GM20000 (cell line): Measurements from ENCODE around the gene LCK.

Source experiments
- DNase-seq: peaks from one replicate; pipeline ENCODE4 v3.0.0; 2012; ENCODE audit warnings: low spot score
- TF ChIP-seq, protein P1 (sequence below): IDR thresholded peaks from 2 replicates; pipeline ENCODE4 v1.5.1; 2012; ENCODE audit warnings: mild to moderate bottlenecking, control low read depth; ENCODE audit errors: extremely low read depth, missing control alignments

The LCK gene

DNA sequence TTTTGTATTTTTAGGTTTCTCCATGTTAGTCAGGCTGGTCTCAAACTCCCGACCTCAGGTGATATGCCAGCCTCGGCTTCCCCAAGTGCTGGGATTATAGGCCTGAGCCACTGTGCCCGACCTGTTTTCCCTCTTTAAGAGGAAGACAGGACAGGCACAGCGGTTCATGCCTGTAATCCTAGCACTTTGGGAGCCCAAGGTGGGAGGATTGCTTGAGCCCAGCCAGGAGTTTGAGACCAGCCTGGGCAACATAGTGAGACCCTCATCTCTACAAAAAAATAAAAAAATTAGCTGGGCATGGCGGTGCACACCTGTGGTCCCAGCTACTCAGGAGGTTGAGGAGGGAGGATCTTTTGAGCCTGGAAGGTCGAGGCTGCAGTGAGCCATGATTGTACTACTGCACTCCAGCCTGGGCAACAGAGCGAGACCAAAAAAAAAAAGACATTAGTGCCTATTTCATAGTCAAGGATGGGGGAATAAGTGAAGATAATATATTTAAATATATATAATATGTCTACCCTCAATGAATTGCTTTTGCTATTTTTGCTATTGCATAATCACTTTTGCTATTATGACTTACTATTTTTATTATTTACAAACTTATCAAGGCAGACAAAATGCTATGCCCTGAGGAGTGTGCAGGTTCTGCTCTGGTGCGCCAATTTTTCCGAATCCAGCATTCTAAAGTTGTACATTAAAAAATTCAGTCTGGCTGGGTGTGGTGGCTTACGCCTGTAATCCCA lies 67.2 kb downstream of the LCK start:
- no peak for DNase-seq
- TF ChIP-seq, protein P1, sequence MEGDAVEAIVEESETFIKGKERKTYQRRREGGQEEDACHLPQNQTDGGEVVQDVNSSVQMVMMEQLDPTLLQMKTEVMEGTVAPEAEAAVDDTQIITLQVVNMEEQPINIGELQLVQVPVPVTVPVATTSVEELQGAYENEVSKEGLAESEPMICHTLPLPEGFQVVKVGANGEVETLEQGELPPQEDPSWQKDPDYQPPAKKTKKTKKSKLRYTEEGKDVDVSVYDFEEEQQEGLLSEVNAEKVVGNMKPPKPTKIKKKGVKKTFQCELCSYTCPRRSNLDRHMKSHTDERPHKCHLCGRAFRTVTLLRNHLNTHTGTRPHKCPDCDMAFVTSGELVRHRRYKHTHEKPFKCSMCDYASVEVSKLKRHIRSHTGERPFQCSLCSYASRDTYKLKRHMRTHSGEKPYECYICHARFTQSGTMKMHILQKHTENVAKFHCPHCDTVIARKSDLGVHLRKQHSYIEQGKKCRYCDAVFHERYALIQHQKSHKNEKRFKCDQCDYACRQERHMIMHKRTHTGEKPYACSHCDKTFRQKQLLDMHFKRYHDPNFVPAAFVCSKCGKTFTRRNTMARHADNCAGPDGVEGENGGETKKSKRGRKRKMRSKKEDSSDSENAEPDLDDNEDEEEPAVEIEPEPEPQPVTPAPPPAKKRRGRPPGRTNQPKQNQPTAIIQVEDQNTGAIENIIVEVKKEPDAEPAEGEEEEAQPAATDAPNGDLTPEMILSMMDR: no peak

GRCh38 chr1:32321712-32322291 lies 70.7 kb downstream of the LCK start:
- no peak for DNase-seq
- TF ChIP-seq, protein P1: no peak

GRCh38 chr1:32327204-32327603 lies 76.1 kb downstream of the LCK start:
- DNase-seq: no peak
- TF ChIP-seq, protein P1: no peak

GRCh38 chr1:32329931-32330466 lies 78.9 kb downstream of the LCK start:
- no peak for DNase-seq
- TF ChIP-seq, protein P1: no peak

DNA sequence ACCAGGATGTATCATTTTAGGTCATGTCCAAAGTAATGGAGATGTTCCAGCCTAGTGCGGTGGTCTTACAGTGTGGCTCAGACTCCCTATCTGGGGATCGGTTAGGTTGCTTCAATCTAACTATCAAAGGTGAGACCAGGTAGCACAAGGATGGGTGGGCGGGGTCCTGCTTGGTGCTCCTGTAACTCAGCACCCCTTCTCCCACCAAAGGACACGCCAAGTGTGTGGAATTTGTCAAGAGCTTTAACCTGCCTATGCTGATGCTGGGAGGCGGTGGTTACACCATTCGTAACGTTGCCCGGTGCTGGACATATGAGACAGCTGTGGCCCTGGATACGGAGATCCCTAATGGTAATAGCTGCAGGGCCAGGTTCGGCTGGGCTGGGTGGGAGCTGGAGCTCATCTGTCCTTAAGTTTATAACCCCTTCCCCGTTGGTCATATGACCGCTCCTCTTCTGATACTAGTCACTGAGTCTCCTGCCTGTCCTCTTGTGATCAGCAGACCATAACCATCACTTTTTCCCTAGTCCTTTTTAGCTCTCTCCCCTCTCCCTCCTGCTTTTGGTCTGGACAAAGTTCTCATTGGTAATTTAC lies 79.6 kb downstream of the LCK start:
- DNase-seq: no peak
- TF ChIP-seq, protein P1: no peak

GRCh38 chr1:32331549-32331948 lies 80.5 kb downstream of the LCK start:
- DNase-seq: no peak
- TF ChIP-seq, protein P1: no peak
